HG03097 (cell line): ENCODE measurements around the gene MTFR2.
"Not testable (repeated sequence)": the region's sequence is repeated elsewhere in the genome, so short reads cannot be mapped to it uniquely, and the experiment has no call there.

Experiments used
- ATAC-seq: cut with Tn5 transposase; IDR thresholded peaks from one replicate; pipeline ENCODE4 v1.9.1; 2021; ENCODE audit not compliant: unreplicated experiment, low FRiP score

Gene MTFR2

DNA sequence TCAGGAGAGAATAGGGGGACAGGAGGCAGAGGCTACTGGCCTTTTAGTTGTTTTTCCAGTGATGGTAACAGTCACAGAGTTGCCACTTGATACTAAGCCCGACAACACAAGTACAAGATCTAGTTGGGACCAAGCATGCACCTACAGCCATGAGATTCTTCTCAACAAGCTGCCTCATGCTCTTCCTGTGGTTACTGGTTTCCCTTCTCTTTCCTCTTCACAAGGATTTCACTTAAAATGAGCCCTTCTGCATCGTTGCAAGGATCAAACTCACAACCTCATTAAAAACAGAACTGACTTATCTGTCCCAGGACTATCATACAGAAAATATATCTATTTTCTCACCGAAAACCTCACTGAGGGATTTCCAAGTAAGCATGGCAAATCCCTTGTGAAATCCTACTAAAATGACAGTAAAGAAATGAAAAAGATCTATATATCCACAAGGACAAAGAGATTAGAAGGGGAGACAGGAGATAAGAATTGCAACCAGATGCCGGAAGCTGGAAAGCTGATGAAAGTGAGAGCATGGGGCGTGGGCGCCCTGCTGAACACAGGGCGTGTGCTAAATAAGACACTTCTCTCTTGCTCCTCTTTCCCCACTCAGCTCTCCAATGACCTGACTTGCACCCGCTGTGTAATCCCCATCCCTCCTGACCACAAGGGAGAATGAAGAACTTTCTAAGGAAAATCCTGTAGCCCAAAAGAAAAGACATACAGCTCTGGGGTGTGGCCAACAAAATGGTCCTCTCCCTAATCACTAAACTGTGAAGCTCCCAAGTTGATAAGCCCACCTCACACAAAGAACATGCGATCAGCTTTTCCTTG, 13.4 kb downstream of the MTFR2 start:
- ATAC-seq, result no peak

GRCh38 chr6:136235233-136235564, 14.9 kb downstream of the MTFR2 start:
- ATAC-seq, result no peak

DNA sequence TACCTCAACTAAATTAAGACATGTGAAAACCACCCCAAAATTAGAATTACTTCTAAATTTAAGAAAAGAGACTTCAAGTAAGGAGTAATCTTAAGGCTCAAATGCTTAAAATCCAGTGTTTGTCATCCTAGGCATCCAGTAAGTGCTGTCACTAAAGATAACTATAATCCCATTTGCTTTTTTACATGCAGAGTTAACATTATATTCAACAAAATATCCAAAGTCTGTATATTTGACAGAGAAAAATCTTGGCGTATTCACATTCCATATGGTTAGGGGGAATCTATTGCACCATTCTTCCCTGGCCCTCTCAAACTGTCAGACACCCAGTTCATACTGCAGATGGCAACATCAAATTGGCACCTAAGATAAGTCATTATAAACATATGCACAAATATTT, 17.4 kb downstream of the MTFR2 start:
- no peak for ATAC-seq

GRCh38 chr6:136230219-136230853, 19.8 kb downstream of the MTFR2 start:
- no peak for ATAC-seq

- ATAC-seq, result no peak
Observed at GRCh38 chr6:136228814-136229213, 21.3 kb downstream of the MTFR2 start.

GRCh38 chr6:136226674-136227377, 23.3 kb downstream of the MTFR2 start:
- ATAC-seq, result no peak

- ATAC-seq, result no peak
Observed at GRCh38 chr6:136226027-136226673, 24.0 kb downstream of the MTFR2 start.

DNA sequence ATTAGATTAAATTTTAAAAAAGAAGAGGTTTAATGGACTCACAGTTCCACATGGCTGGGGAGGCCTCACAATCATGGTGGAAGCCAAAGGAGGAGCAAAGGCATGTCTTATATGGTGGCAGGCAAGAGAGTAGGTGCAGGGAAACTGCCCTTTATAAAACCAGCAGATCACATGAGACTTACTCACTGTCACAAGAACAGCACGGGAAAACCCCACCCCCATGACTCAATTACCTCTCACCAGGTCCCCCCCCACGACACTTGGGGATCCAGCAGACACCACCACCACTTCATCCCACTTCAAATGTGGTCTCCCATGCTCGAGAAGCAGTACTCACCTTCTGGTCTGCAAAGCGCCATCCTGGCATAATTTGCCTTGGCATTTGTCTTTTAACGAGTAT, 24.6 kb downstream of the MTFR2 start:
- no peak for ATAC-seq

GRCh38 chr6:136224974-136225373, 25.1 kb downstream of the MTFR2 start:
- not testable (repeated sequence) for ATAC-seq

DNA sequence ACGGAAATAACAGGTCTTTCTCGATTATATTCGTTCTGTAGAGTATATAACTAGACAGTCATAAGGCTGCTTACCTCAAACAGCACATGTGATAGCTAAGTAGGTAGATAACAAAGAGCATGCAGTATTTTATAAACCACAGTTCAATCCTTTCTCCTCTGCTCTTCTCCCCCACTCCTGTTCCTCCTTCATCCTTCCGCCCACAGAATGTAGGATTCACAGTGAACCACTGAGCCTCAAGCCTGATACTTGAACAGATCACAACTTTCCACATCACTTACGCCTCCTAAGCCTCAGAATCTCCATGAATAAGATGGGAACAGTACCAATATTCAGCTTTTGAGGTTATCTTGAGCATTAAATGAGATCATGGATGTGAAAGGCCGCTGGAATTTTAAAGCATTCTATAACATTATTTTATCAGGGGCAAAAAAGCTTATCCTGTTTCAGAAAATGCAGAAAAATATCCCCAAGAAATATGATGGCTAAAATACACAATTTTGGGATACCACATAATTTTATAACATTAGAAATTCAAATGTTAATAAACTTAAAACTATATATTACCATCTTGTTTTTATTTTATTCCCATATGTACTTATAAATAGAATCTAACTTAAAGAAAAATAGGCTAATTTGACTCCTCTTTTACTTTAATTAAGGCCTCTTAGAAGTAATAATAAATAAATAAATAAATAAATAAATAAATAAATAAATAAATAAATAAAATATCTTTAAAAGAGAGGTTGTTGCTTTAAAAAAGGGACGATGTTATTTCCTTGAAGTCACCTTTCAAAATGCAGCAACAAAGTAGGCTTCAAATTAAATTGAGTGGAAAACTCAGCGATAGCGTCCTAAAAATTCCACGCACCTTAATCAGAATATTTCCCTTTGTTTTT, 33.4 kb downstream of the MTFR2 start:
- no peak for ATAC-seq

- ATAC-seq, result no peak
Observed at GRCh38 chr6:136213853-136214252, 36.3 kb downstream of the MTFR2 start.

- no peak for ATAC-seq
Observed at GRCh38 chr6:136213012-136213539, 37.0 kb downstream of the MTFR2 start.

DNA sequence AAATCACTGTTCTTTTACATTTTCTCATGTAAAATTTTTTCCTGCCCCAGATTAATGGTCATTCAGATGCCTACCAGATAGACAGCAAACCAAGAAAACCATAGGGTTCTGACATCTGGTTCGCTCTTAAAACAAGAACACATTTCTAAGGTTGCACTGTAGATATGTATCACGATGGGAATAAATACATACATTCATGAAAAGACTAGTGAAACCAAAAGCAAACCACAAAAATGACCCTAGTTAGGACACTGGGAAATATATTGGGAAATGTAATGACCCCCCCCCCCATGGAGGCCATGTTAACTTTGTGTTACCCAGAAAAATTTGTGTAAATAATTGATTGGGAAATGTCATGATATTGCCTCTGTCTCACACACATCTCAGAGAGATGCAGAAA, 37.5 kb downstream of the MTFR2 start:
- no peak for ATAC-seq

DNA sequence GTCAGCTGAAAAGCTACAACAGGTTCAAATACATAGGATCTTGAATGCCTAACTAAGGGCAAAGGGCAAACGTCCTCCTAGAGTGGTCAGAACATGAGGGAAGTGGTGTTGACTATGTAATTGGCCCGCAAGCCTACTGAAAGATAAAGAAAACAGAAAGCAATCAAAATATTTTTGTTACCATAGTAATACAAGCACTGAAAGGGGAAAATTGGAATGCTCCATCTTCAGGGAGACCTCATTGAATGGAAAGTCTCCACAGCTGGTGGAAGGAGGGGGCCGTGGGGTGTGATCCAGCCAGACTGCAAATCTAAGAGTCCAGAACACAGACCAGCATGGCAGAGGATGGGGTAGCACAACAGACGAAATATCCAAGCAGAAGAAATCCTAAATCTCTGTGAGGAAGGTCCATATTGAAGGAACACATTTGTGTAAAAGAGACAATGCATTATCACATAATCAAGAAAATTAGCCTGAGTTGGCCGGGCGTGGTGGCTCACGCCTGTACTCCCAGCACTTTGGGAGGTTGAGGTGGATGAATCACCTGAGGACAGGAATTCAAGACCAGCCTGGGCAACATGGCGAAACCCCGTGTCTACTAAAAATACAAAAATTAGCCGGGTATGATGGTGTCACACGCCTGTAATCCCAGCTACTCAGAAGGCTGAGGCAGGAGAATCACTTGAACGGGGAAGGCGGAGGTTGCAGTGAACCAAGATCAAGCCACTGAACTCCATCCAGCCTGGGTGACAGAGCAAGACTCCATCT, 39.5 kb downstream of the MTFR2 start:
- ATAC-seq, result no peak

DNA sequence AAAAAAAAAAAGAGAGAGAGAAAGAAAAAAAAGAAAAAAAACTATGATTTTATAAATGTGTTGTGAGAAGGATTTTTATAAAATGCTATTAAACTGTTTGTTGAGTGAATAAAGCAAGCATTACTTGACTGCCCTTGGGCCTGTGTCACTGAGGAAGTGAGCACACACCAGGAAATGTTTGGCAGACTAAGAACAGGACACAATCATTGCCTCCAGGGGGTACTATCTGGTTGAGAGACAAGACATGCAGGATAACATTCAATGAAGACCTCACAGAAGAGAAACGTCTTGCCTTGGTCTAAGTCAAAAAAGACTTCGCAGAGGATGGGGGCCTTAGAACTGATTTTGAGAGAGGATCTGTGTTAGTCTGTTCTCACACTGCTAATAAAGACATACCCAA, 40.6 kb downstream of the MTFR2 start:
- ATAC-seq, result no peak

- ATAC-seq, result no peak
Observed at GRCh38 chr6:136208783-136209182, 41.3 kb downstream of the MTFR2 start.

- no peak for ATAC-seq
Observed at GRCh38 chr6:136201732-136202131, 48.4 kb downstream of the MTFR2 start.

GRCh38 chr6:136192902-136193301, 57.2 kb downstream of the MTFR2 start:
- no peak for ATAC-seq

GRCh38 chr6:136191606-136192312, 58.4 kb downstream of the MTFR2 start:
- no peak for ATAC-seq
